Stimulated activated naive CD8-positive, alpha-beta T cell treated with anti-CD3 and anti-CD28 coated beads, Interleukin-15, Interleukin-2, amounts not matched to agents 100 ng/mL and 50 ng/mL, for 24 hours (primary cell): Measurements from ENCODE around the gene ZHX3.
"Not testable (repeated sequence)": the region's sequence is repeated elsewhere in the genome, so short reads cannot be mapped to it uniquely, and the experiment has no call there.

Experiments
- H3K27ac Mint-ChIP-seq: one replicate; pipeline ENCODE4 v1.8.0; 2021; ENCODE audit warnings: mild to moderate bottlenecking, mixed read lengths
- H3K27me3 Mint-ChIP-seq: one replicate; pipeline ENCODE4 v1.8.0; 2021; ENCODE audit warnings: mixed read lengths
- H3K36me3 Mint-ChIP-seq: one replicate; pipeline ENCODE4 v1.8.0; 2021; ENCODE audit warnings: low read depth, mixed read lengths
- H3K4me1 Mint-ChIP-seq: one replicate; pipeline ENCODE4 v1.8.0; 2021; ENCODE audit warnings: low read depth, mixed read lengths
- H3K4me3 Mint-ChIP-seq: one replicate; pipeline ENCODE4 v1.8.0; 2021; ENCODE audit warnings: mild to moderate bottlenecking, mixed read lengths
- H3K9me3 Mint-ChIP-seq: one replicate; pipeline ENCODE4 v1.8.0; 2021; ENCODE audit warnings: mixed read lengths

The ZHX3 gene

DNA sequence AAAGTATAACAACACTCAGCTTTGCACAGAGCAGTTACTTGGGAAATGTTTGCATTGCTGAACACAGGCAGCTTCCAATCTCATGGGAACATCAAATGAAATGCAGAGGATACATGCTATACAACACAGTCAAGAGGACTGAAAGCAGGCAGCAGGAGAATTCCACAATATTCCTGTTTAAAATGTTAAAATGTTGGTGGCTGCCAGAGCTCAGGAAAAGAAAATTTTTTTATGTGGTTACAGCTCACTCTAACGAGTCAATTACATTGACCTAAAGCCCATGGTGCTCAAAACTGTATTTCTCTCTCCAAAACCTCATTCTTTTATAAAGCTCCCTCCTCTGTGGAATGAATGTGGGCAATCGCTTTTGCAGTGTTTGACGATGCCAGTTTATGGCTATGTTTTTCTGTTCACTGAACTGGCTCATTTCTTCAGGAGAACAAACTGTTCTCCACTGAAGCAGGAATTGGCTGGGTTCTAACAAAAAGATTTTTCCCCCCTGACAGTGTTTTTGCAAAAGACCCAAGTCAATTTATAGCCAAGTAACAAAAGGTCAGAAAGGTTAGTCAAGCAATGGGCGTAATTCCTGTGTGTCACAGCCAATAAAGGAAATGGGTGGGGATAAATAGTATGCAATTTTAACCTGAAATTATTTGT, 69.0 kb downstream of the ZHX3 start:
- Mint-ChIP-seq H3K4me1 (peaks cover 40% of the 10 kb centered on the region), H3K27ac (no peak overlapping the region), H3K36me3 (no peaks in the 10 kb centered on the region), H3K27me3 (no peaks in the 10 kb centered on the region), H3K4me3 (no peak overlapping the region), H3K9me3 (no peaks in the 10 kb centered on the region)

DNA sequence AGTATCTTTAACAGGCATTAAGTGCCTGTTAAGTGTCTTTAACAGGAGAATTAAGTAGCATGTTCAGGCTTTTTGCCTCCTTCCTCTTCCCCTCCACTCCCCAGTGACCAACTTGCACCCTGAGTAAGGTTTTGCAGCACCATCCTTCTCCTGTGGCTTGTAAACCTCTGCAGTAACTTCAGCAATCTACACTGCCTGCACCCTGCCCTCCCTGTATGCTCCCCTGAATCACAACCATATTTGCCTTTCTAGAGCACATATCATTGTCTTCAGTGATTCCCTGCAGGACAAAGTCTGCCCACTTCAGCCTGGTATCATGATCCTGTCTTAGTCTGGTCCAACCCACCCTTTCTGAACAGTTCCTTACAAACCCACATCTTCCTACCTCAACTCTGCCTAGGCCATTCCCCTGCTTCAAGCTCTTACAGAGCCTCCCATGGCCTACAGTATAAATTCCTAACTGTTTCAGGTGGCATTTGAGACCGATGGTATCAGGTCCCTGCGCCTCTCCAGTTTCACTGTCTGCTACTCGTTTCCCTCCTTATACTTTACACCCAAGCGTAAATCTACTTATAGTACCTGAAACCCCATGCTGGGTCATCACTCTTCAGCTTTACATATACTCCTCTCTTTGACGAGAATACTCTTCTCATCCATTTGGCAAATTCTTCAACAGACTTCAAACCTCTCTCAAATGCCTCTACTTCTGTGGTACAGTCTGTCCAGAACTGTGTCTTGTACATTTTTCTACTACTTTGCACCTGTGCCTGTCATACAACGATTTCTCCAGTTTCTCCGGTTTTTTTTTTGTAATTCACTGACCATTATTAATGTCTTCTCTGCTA, 69.8 kb downstream of the ZHX3 start:
- H3K36me3 Mint-ChIP-seq: no peaks in the 10 kb centered on the region
- H3K4me1 Mint-ChIP-seq: peaks cover 46% of the 10 kb centered on the region
- no peak overlapping the region for H3K27ac Mint-ChIP-seq

DNA sequence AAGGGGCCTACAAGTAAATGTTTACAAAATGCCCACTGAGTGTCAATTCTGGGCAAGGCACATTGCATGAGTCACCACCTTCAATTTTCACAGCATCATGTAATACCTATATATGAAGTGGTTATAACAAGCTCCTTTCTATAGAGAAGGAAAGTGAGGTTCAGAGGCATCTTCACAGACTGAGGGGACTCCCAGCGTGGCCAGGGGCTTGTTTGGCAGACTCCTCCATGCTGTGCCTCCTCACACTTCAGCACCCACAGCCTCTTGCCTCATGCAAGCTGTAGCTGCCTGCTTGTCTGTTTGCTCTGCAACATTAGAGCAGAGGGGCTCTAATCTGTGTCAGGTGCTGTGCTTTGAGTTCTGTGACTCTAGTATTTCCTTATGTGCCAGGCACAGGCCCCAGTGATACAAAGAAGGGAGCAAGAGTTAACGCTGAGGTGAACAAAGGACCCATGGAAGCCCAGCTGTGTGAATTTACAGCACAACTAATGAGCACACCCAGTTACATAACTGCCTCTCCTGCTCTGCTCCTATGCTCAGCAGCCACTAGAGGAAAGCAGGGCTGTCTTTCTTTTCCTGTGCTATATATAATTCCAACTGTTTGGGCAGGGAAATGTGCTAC, 72.3 kb downstream of the ZHX3 start:
- Mint-ChIP-seq H3K27me3 (no peaks in the 10 kb centered on the region), H3K27ac (no peak overlapping the region), H3K36me3 (no peaks in the 10 kb centered on the region), H3K9me3 (no peaks in the 10 kb centered on the region), H3K4me1 (peaks cover 50% of the 10 kb centered on the region), H3K4me3 (no peak overlapping the region)

More for the DNA sequence above, 69.8 kb downstream of the ZHX3 start:
- Mint-ChIP-seq H3K4me3 (no peak overlapping the region), H3K9me3 (no peaks in the 10 kb centered on the region), H3K27me3 (no peaks in the 10 kb centered on the region)

GRCh38 chr20:41242807-41243206, 74.7 kb downstream of the ZHX3 start:
- H3K4me3 Mint-ChIP-seq: no peak overlapping the region
- H3K27ac Mint-ChIP-seq: no peak overlapping the region
- no peaks in the 10 kb centered on the region for H3K36me3 Mint-ChIP-seq

DNA sequence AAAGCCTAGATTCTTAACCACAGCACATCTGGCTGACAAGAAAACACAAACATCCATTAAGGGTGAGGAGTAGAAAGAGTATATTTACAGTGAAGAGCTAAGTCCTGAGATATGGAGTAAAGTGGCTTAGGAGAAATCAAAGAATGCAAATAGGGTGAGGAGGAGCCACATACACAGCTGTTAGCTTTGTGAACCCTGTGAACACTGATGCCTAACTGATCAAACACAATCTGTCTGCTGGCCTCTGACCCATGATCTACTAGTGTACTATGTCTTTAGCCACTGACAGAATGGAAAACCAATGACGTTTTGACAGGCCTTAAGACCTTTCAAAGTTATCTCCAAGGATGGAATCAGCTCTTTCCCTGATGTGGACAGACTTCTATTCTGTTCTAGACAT, 75.2 kb downstream of the ZHX3 start:
- Mint-ChIP-seq H3K9me3 (no peaks in the 10 kb centered on the region), H3K36me3 (no peaks in the 10 kb centered on the region), H3K27me3 (no peaks in the 10 kb centered on the region), H3K4me3 (no peak overlapping the region), H3K27ac (no peak overlapping the region), H3K4me1 (peaks cover 27% of the 10 kb centered on the region)

More at GRCh38 chr20:41242807-41243206, 74.7 kb downstream of the ZHX3 start:
- H3K9me3 Mint-ChIP-seq: no peaks in the 10 kb centered on the region
- no peaks in the 10 kb centered on the region for H3K27me3 Mint-ChIP-seq
- H3K4me1 Mint-ChIP-seq: peaks cover 31% of the 10 kb centered on the region

DNA sequence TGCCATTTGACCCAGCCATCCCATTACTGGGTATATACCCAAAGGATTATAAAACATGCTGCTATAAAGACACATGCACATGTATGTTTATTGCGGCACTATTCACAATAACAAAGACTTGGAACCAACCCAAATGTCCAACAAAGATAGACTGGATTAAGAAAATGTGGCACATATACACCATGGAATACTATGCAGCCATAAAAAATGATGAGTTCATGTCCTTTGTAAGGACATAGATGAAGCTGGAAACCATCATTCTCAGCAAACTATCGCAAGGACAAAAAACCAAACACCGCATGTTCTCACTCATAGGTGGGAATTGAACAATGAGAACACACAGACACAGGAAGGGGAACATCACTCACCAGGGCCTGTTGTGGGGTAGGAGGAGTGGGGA, 80.3 kb downstream of the ZHX3 start:
- H3K36me3 Mint-ChIP-seq, H3K27me3 Mint-ChIP-seq, H3K4me3 Mint-ChIP-seq, H3K27ac Mint-ChIP-seq, H3K9me3 Mint-ChIP-seq: not testable (repeated sequence)
- H3K4me1 Mint-ChIP-seq: peaks cover 24% of the 10 kb centered on the region

GRCh38 chr20:41236818-41237217, 80.7 kb downstream of the ZHX3 start:
- H3K27ac Mint-ChIP-seq, H3K36me3 Mint-ChIP-seq, H3K27me3 Mint-ChIP-seq, H3K9me3 Mint-ChIP-seq, H3K4me3 Mint-ChIP-seq: not testable (repeated sequence)
- peaks cover 26% of the 10 kb centered on the region for H3K4me1 Mint-ChIP-seq

DNA sequence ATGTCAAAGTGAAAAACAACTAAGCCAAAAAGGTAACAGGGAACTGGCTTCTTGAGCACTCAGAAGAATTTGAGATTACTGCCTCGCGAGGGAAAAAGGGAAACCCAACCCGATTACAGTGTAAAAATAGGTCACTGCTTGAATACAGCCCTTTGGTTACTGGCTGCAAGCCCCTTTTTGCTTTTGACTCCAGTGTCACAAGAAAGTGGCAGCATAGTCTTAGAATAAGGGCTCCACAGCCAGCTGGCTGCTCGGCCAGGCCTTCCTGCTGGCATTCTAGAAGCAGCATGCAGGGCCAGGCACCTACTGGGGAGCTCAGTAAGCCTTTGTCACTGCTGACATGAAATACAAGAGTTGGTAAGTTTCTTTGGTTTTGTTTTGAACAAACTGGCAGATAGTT, 83.0 kb downstream of the ZHX3 start:
- Mint-ChIP-seq H3K27me3 (no peaks in the 10 kb centered on the region), H3K9me3 (no peaks in the 10 kb centered on the region), H3K4me1 (peaks cover 30% of the 10 kb centered on the region), H3K27ac (no peak overlapping the region), H3K4me3 (no peak overlapping the region), H3K36me3 (no peaks in the 10 kb centered on the region)

DNA sequence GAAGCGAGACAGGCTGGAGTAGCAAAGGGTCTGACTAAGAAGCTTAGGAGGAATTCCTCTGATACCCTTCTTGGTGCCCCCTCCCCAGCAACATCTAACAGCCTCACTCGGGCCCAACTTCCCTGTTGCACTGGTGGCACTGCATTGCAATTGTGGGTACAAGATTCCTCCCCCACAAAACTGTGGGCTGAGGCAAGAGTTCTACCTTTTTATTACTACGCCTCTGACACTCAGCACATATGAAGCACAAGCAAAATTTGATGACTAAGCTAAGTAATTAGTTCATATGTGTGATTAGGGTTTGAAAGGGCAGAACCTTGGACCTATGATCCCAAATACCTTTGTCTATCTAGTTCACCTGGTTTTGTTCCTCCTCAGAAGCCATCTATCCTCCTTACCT, 83.5 kb downstream of the ZHX3 start:
- no peaks in the 10 kb centered on the region for H3K36me3 Mint-ChIP-seq
- H3K4me3 Mint-ChIP-seq: no peak overlapping the region
- no peaks in the 10 kb centered on the region for H3K27me3 Mint-ChIP-seq

GRCh38 chr20:41232973-41233926, 84.3 kb downstream of the ZHX3 start:
- H3K36me3 Mint-ChIP-seq: no peaks in the 10 kb centered on the region
- peak overlapping the region; percentile 12 for H3K27ac Mint-ChIP-seq
- no peak overlapping the region for H3K4me3 Mint-ChIP-seq
- no peaks in the 10 kb centered on the region for H3K27me3 Mint-ChIP-seq
- peaks cover 30% of the 10 kb centered on the region for H3K4me1 Mint-ChIP-seq
- no peaks in the 10 kb centered on the region for H3K9me3 Mint-ChIP-seq

More for the DNA sequence above, 83.5 kb downstream of the ZHX3 start:
- Mint-ChIP-seq H3K27ac (no peak overlapping the region), H3K4me1 (peaks cover 30% of the 10 kb centered on the region), H3K9me3 (no peaks in the 10 kb centered on the region)

- no peaks in the 10 kb centered on the region for H3K36me3 Mint-ChIP-seq
- H3K4me3 Mint-ChIP-seq: no peak overlapping the region
- H3K9me3 Mint-ChIP-seq: no peaks in the 10 kb centered on the region
- peaks cover 30% of the 10 kb centered on the region for H3K4me1 Mint-ChIP-seq
- H3K27me3 Mint-ChIP-seq: no peaks in the 10 kb centered on the region
- no peak overlapping the region for H3K27ac Mint-ChIP-seq
Observed at GRCh38 chr20:41231136-41231535, 86.4 kb downstream of the ZHX3 start.

DNA sequence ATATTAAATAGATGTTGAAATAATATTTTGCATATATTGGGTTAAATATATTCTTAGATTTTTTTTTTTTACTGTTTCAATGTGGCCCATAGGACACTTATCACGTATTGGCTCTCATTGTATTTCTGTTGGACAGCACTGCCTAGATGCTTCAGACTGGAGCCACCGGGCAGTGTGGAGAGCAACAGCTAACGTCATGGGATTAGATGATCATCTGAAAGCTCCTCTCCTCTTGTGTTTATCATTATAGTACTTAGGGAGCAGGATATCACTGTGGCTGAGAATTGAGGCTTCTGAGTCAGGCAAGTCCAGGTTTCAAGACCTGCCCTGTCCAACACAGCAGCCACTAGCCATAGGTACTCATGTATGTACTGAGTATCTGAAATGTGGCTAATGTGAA, 87.4 kb downstream of the ZHX3 start:
- Mint-ChIP-seq H3K4me1 (peaks cover 30% of the 10 kb centered on the region), H3K27me3 (no peaks in the 10 kb centered on the region), H3K9me3 (no peaks in the 10 kb centered on the region), H3K4me3 (no peak overlapping the region), H3K36me3 (no peaks in the 10 kb centered on the region), H3K27ac (no peak overlapping the region)

DNA sequence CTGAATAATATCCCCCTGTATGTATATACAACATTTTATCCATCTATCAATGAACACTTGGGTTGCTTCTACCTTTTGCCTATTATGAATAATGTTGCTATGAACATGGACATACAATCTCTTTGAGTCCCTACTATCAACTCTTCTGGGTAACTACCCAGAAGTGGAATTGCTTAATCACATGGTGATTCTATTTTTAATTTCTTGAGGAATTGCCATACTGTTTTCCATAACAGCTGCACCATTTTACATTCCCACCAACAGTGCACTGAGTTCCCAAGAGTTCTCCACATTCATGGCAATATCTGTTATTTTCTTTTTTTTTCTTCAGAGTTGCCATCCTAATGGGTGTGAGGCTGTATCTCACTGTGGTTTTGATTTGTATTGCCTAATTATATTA, 88.3 kb downstream of the ZHX3 start:
- no peak overlapping the region for H3K27ac Mint-ChIP-seq
- no peaks in the 10 kb centered on the region for H3K9me3 Mint-ChIP-seq
- peaks cover 25% of the 10 kb centered on the region for H3K4me1 Mint-ChIP-seq
- H3K27me3 Mint-ChIP-seq: no peaks in the 10 kb centered on the region
- no peaks in the 10 kb centered on the region for H3K36me3 Mint-ChIP-seq
- no peak overlapping the region for H3K4me3 Mint-ChIP-seq

DNA sequence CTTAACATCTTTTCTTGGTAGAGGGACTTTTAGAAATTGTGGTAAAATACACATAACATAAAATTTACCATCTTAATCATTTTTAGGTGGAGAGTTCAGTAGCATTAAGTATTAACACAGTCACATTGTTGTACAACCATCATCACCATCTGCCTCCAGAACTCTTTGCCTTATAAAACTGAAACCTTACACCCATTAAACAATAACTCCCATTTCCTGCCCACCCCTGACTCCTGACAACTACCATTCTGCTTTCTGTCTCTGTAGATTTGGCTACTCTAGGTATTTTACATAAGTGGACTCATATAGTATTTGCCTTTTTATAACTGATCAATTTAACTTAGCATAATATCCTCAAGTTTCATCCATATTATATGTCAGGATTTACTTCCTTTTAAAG, 88.7 kb downstream of the ZHX3 start:
- H3K27ac Mint-ChIP-seq: no peak overlapping the region
- H3K9me3 Mint-ChIP-seq: no peaks in the 10 kb centered on the region
- H3K4me3 Mint-ChIP-seq: no peak overlapping the region
- no peaks in the 10 kb centered on the region for H3K36me3 Mint-ChIP-seq
- H3K4me1 Mint-ChIP-seq: peaks cover 24% of the 10 kb centered on the region
- H3K27me3 Mint-ChIP-seq: no peaks in the 10 kb centered on the region
